PC-3 (cell line): ENCODE data around the gene EYS.

Experiments used
- EZH2 ChIP-seq: fragments of 300-600 bp; sonication (generic); IDR thresholded peaks from one replicate; pipeline ENCODE4 v1.6.1; 2017; ENCODE audit warnings: antibody characterized with exemption, mild to moderate bottlenecking, low read length; ENCODE audit not compliant: unreplicated experiment
- TF ChIP-seq, protein P1 (sequence below): fragments of 300-600 bp; sonication (generic); conservative IDR thresholded peaks from 2 replicates; pipeline ENCODE4 v1.5.1; 2017; ENCODE audit warnings: antibody characterized with exemption, low read depth, mild to moderate bottlenecking, low read length

DNA sequence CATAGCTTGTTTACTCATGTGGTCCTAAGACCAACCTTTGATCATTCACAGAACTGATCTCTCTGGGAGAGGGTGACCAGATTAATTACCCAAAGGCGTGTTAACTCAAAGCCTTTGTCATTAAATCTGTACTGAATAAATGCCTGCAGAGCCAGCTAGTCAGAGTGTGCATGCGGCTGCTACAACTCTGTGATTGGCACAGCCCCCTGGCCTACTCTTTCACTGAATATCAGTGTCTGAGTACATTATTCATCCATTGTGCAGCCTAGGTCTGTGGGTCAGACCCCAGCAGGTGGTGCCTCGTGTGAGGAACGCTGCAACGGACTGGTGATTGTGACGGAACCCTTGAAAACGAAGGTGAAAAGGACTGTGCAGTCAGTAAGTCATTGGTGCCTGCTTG, 1407.8 kb downstream of the EYS start:
- TF ChIP-seq, protein P1, sequence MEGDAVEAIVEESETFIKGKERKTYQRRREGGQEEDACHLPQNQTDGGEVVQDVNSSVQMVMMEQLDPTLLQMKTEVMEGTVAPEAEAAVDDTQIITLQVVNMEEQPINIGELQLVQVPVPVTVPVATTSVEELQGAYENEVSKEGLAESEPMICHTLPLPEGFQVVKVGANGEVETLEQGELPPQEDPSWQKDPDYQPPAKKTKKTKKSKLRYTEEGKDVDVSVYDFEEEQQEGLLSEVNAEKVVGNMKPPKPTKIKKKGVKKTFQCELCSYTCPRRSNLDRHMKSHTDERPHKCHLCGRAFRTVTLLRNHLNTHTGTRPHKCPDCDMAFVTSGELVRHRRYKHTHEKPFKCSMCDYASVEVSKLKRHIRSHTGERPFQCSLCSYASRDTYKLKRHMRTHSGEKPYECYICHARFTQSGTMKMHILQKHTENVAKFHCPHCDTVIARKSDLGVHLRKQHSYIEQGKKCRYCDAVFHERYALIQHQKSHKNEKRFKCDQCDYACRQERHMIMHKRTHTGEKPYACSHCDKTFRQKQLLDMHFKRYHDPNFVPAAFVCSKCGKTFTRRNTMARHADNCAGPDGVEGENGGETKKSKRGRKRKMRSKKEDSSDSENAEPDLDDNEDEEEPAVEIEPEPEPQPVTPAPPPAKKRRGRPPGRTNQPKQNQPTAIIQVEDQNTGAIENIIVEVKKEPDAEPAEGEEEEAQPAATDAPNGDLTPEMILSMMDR: no peak
- TF ChIP-seq EZH2: no peak
